GM21367 (cell line): ENCODE data around the gene ADISSP.

ENCODE experiments used
- ATAC-seq: cut with Tn5 transposase; IDR thresholded peaks from one replicate; pipeline ENCODE4 v1.9.1; 2021; ENCODE audit not compliant: unreplicated experiment

ADISSP gene

GRCh38 chr20:3767427-3768341, at the start of gene ADISSP:
TSS of gene ADISSP (minus strand) at chr20:3767753. CDS start at chr20:3760100, 7,653 bp downstream.
- peak; percentile 89 for ATAC-seq

GRCh38 chr20:3815703-3816315, 48.3 kb upstream of the ADISSP start:
- no peak for ATAC-seq

GRCh38 chr20:3814928-3815495, 47.5 kb upstream of the ADISSP start:
- ATAC-seq, result no peak

GRCh38 chr20:3813848-3814581, 46.5 kb upstream of the ADISSP start:
- ATAC-seq, result no peak

- no peak for ATAC-seq
Observed at GRCh38 chr20:3812975-3813847, 45.7 kb upstream of the ADISSP start.

- no peak for ATAC-seq
Observed at GRCh38 chr20:3812259-3812681, 44.7 kb upstream of the ADISSP start.

- ATAC-seq, result no peak
Observed at GRCh38 chr20:3811467-3812258, 44.1 kb upstream of the ADISSP start.

GRCh38 chr20:3808544-3808943, 41.0 kb upstream of the ADISSP start:
- no peak for ATAC-seq

GRCh38 chr20:3804781-3805180, 37.2 kb upstream of the ADISSP start:
- no peak for ATAC-seq

GRCh38 chr20:3804254-3804751, 36.8 kb upstream of the ADISSP start:
- no peak for ATAC-seq

GRCh38 chr20:3803854-3804253, 36.3 kb upstream of the ADISSP start:
- ATAC-seq, result no peak

- ATAC-seq, result no peak
Observed at GRCh38 chr20:3803289-3803688, 35.7 kb upstream of the ADISSP start.

- no peak for ATAC-seq
Observed at GRCh38 chr20:3802524-3803239, 35.1 kb upstream of the ADISSP start.

GRCh38 chr20:3801846-3802245, 34.3 kb upstream of the ADISSP start:
- no peak for ATAC-seq

- no peak for ATAC-seq
Observed at GRCh38 chr20:3801299-3801698, 33.7 kb upstream of the ADISSP start.

- no peak for ATAC-seq
Observed at GRCh38 chr20:3800878-3801260, 33.3 kb upstream of the ADISSP start.

- no peak for ATAC-seq
Observed at GRCh38 chr20:3800256-3800877, 32.8 kb upstream of the ADISSP start.

GRCh38 chr20:3798908-3799248, 31.3 kb upstream of the ADISSP start:
- ATAC-seq, result no peak
